Uterine smooth muscle cell (primary cell): ENCODE measurements around the gene SLC22A12. TPM values are rescaled to one million over a fixed set of nuclear protein-coding genes. Genes with fewer than 3 reads are reported as not detected.

Experiments
- total RNA-seq: library from RNA; depleted of rRNA; stranded (reverse); fragments of >200 nt; gene quantifications from 2 replicates; pipeline ENCODE4 v1.2.3, GENCODE V29; 2014

The SLC22A12 gene
- not detected in 2 replicates for total RNA-seq

DNA sequence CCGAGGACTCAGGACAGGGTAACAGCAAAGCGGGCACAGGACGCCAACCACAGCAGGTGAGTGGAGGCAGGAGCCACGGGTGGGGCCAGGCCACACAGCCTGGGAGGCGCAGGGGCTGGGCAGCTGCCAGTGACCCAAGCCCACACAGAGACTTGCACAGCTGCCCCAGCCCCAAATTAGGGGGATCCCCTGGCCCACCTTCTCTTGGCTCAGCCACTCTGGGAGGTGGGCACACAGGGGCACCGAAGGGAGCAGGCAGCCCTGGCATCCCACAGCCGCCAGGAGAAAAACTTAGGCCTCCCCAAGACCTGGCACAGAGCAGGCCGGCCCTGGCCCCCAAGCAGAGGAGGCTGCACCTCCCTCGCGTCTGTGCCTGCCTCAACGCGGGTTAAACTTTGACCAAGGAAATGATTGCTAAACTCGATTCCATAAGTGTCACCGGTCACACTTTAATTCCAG, at the start of gene SLC22A12:
SLC22A12 (plus strand) TSS at position 458 of the 459 bp plus-strand sequence. CDS start 337 bp downstream, outside the sequence.

Other genes starting within 250 kb of the SLC22A12 start
- 39.7 and 58.7 TPM in 2 replicates for gene RPS6KA4, start 232.1 kb upstream of the SLC22A12 start, total RNA-seq
- gene SLC22A11, start 35.3 kb upstream of the SLC22A12 start, total RNA-seq = not detected in 2 replicates
- 0.55 and 1.5 TPM in 2 replicates for gene NRXN2, start 132.0 kb downstream of the SLC22A12 start, total RNA-seq
- 0.33 and 1.2 TPM in 2 replicates for gene RASGRP2, start 152.9 kb downstream of the SLC22A12 start, total RNA-seq
- 0.33 and 0.87 TPM in 2 replicates for gene PYGM, start 168.8 kb downstream of the SLC22A12 start, total RNA-seq
- gene SF1, start 187.3 kb downstream of the SLC22A12 start, total RNA-seq = 86.7 and 110 TPM in 2 replicates
- 10.5 and 14.4 TPM in 2 replicates for gene MAP4K2, start 212.0 kb downstream of the SLC22A12 start, total RNA-seq
- 16.6 and 17.4 TPM in 2 replicates for gene MEN1, start 219.3 kb downstream of the SLC22A12 start, total RNA-seq